Activated CD8-positive, alpha-beta memory T cell treated with anti-CD3 and anti-CD28 coated beads, Interleukin-2, amount 50 U/mL, for 4 hours (primary cell): ENCODE results near the gene CWH43.
A peak's percentile ranks its signal among the peaks of the same experiment; 100 is the strongest.
"Not testable (repeated sequence)": the region's sequence is repeated elsewhere in the genome, so short reads cannot be mapped to it uniquely, and the experiment has no call there.

Experiments used
- DNase-seq: peaks from one replicate; pipeline ENCODE4 v3.0.0-alpha.2; 2020

CWH43 gene

DNA sequence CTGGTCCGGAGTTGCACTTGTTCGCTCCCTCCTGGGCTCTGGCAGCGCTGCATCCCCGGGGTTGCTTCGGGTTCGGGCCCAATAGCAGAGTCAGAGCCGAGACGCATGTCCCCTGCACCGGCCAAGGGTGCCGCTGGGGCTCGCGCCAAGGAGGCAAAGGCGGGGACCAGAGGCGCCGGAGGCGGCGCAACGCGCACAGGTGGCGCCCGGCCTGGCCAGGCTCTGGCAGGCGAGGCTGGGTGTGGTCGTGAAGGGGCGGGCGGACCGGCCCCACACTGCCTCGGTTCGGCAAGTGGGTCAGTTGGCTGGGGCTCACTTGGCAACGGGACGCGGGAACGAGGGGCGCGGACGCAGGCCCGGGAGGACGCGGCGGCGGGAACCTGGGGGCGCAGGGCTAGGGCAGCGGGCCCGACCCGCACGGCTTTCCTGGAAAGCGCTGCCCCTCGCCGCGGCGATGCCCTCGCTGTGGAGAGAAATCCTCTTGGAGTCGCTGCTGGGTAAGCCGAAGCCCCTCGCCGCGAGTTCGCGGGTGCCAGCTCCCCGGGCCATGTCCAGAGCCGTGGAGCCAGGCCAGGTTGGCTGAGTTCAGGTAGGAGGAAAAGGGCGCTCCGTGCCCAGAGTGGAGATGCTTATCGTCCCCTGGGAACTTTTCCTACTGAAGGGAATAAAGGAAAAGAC lies at the start of gene CWH43:
Gene CWH43 (plus strand): TSS at position 300 of the 678 bp plus-strand sequence. CDS start 155 bp downstream, at position 455.
- no peak for DNase-seq

DNA sequence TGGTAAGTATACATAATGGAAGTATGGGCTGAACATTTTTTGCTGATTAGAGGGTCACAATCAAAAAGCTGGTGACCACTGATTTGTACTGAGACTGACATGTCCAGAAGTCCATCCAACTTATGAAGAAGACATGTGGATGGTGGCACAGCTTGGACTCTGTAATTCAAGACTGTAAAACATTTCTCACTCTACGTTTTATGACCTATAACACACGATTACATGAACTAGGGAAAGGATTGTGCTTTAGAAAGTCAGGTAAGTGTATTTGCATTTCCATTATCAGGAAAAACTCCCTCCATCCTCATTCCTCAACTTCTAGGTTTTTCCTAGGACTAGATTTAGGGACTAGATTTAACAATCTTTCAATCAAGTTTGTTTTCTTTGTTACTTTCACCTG lies 49.0 kb upstream of the CWH43 start:
- DNase-seq, result no peak

GRCh38 chr4:48938831-48939230 lies 47.2 kb upstream of the CWH43 start:
- DNase-seq, result no peak

DNA sequence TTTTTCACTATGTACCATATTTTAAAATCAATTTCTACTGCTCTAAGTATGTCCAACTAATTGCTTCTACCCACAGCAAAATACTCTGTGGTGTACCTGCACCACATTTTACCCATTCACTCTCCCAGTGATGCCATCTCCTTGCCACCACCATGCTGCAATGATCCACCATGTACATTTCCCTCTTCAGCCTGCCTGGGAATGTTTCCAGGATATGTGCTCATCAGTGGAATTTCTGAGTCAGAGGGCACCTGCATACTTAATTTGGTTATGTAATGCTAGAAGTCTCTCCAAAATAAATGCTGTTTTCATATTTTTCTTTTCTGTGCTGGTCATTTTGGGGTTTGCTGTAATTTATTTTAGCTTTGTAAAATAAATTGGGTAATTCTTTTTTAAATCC lies 46.3 kb upstream of the CWH43 start:
- no peak for DNase-seq

GRCh38 chr4:48943387-48943786 lies 42.7 kb upstream of the CWH43 start:
- no peak for DNase-seq

- no peak for DNase-seq
Observed at GRCh38 chr4:48944252-48944651, 41.8 kb upstream of the CWH43 start.

GRCh38 chr4:48944756-48945241 lies 41.3 kb upstream of the CWH43 start:
- peak; percentile 40 for DNase-seq

GRCh38 chr4:48945981-48946380 lies 40.1 kb upstream of the CWH43 start:
- DNase-seq, result no peak

GRCh38 chr4:48947731-48948130 lies 38.3 kb upstream of the CWH43 start:
- no peak for DNase-seq

DNA sequence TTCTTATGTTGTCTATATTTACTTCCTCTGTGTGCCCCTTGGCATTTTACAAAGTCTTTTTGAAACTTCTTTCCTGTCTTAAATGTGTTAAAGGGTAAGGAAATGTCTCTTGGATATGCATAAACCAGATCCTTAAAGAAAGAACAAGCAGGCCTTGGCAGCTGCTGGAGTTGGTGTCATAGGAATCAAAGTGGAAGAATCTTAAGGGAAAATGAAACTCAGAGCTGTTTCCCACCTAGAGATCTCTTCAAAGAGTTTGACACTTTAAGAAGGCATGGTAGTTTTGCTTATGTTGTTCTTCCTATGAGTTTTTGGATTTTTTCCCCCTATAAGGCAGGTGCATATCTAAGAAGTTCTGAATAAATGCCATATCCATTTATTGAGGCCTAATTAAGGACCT lies 37.0 kb upstream of the CWH43 start:
- DNase-seq, result no peak

DNA sequence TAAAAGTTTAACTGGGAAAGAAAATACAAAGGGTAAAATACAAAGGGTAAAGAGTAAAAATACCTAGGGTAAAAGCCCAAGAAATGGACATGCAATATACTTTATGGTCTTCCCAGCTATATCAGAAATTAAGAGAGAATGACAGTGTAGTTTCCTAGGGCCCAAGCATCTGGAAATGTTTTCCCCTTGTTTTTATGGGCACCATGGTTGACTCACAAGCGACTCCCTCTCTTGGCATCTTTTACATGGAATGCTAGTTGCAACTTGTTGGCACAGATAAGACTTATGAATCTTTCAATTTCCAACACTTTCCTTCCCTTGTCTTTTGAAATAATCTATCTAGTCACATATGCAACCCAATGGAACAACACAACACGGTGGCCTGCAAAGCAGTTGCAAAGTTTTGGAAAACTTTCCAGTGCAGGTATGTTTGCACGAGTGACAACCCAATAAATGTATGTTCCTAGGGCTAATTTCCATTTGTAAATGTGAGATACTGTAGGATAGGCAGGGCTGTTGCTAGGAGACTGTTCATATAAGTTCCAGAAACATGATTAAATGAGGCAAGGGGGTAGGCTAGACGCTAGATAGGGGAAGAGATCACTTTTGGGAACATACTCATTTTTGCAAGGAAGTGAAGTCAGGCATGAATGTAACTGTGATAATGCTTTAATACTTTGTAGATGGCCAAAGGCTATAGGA lies 36.4 kb upstream of the CWH43 start:
- no peak for DNase-seq

GRCh38 chr4:48954314-48954713 lies 31.8 kb upstream of the CWH43 start:
- DNase-seq, result no peak

DNA sequence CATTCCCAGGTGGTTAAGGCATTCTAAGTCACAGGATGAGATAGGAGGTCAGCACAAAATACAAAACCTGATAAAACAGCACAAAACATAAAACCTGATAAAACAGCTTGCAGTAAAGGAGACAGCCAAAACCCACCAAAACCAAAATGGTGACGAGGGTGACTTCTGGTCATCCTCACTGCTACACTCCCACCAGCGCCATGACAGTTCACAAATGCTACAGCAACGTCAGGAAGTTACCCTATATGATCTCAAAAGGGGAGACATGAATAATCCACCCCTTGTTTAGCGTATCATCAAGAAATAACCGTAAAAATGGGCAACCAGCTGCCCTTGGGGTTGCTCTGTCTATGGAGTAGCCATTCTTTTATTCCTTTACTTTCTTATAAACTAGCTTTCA lies 28.7 kb upstream of the CWH43 start:
- not testable (repeated sequence) for DNase-seq

- DNase-seq, result no peak
Observed at GRCh38 chr4:48958582-48958981, 27.5 kb upstream of the CWH43 start.

DNA sequence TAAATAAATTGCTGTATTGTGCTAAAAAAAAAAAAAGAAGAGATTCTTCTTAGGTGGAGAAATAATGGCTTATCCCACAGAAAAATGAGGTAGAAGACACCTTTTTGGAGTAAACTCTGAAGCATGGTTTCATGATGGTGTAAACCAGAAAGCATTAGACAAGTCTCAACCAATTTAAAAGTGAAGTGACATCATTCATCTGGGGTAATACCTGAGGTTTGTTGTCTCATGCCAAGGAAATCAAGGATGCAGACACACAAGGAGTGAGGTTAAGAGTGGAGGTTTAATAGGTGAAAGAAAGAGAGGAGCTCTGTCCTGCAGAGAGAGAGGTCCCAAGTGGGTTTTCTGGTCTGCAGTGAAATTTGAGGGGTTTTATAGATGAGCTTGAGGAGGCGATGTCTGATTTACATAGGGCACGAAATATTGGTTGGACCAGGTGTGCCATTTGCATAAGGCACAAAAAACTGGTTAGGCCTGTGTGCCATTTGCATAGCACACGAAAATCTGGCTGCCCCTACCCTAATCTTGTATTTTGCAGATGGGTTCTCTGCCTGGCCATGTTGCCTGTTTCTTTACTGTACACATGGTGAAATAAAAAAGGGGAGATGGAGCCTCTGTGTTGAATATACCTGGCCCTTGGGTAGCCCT lies 25.0 kb upstream of the CWH43 start:
- DNase-seq, result no peak

DNA sequence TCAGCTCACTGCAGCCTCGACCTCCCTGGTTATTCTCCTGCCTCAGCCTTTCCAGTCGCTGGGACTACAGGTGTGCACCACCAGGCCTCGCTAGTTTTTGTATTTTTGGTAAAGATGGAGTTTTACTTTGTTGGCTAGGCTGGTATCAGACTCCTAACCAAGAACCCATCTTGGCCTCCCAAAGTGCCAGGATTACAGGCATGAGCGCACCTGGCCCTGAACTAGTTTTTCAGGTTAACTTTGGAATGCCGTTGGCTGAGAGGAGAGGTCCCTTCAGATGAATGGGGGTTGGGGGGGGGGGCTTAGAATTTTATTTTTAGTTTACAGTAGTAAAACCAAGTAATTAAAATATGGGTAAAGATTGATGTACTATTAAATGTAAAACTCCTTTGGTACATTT lies 23.4 kb upstream of the CWH43 start:
- no peak for DNase-seq

DNA sequence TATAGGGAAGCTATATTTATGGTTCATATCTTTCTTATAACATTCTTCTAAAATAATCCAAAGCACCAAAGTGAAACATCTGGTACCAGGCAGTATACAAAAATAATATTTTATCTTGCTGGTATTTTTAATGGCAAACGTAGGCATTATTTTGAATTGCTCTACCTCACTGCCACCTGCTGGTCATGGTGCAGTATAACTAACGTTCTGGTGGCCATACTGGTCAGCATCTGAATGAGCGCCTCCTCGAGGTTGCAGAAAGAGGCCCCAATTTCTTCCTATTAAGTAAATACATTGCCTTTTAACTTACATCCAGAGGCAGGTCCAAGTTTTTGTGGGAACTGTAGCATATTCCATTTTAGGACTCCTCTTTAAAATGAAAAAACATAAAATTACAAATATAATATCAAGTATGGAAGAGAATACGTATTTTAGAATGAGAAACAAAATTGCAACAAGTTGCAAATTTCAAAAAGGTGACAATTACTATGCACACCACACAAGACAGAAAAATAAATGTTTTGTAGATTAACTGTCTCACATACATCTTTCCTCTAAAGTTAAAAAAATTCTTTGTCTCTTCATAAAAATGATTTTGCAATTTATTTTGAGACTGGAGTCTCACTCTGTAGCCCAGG lies 22.9 kb upstream of the CWH43 start:
- peak; percentile 72 for DNase-seq

- DNase-seq, result no peak
Observed at GRCh38 chr4:48967101-48967500, 19.0 kb upstream of the CWH43 start.

GRCh38 chr4:48967631-48968030 lies 18.4 kb upstream of the CWH43 start:
- DNase-seq, result no peak

GRCh38 chr4:48968814-48969213 lies 17.3 kb upstream of the CWH43 start:
- no peak for DNase-seq

DNA sequence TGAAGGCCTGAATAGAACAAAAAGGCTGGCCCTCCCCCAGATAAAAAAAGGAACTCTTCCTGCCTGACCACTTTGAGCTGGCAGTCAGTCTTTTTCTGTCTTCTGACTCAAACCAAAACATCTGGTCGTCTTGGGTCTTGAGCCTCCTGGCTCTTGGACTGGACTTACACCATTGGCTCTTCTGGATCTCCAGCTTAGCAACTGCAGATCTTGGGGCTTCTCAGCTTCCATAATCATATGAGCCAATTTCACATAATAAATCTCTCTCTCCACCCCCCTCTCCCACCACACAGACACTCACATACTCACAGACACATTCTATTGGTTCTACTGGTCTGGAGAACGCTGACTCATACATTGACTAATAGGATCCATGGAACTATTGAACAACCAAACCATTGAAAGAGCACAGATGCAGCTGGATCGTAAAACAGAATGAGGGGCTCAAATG lies 15.6 kb upstream of the CWH43 start:
- DNase-seq, result no peak

- no peak for DNase-seq
Observed at GRCh38 chr4:48974979-48975640, 11.0 kb upstream of the CWH43 start.

- no peak for DNase-seq
Observed at GRCh38 chr4:48976041-48976440, 10.0 kb upstream of the CWH43 start.
